Aorta (tissue), 5 donors: ENCODE results near the gene GON7. TPM values are rescaled to one million over a fixed set of nuclear protein-coding genes. Genes with fewer than 3 reads are reported as not detected.
"Not testable (repeated sequence)": the region's sequence is repeated elsewhere in the genome, so short reads cannot be mapped to it uniquely, and the experiment has no call there.

Experiments used
- ATAC-seq: fragments of 200-7000 bp; cut with Tn5 transposase; one replicate; pipeline ENCODE4 v1.9.1; 2022; ENCODE audit warnings: moderate library complexity; ENCODE audit not compliant: low FRiP score
- DNase-seq, 2 donors: peaks; one replicate each; pipeline ENCODE4 v3.0.0-alpha.2; 2020
- H3K27ac ChIP-seq, 2 donors: one replicate each; pipeline ENCODE4 v1.5.1; 2013; ENCODE audit warnings: low read length in 2 of 2, mild to moderate bottlenecking in 2 of 2, moderate library complexity in 2 of 2, control low read depth in 1 of 2, inconsistent platforms in 1 of 2, low read depth in 1 of 2
- H3K27me3 ChIP-seq, 2 donors: one replicate each; pipeline ENCODE4 v1.6.1; 2013; ENCODE audit warnings: control low read depth in 1 of 2, low read length in 1 of 2, mild to moderate bottlenecking in 1 of 2, moderate library complexity in 1 of 2; ENCODE audit not compliant: insufficient read depth in 2 of 2, control insufficient read depth in 1 of 2
- H3K36me3 ChIP-seq, 2 donors: one replicate each; pipeline ENCODE4 v1.6.1; 2013; ENCODE audit warnings: control low read depth in 1 of 2, low read length in 1 of 2, mild to moderate bottlenecking in 1 of 2; ENCODE audit not compliant: insufficient read depth in 2 of 2, control insufficient read depth in 1 of 2
- H3K4me1 ChIP-seq, 2 donors: one replicate each; pipeline ENCODE4 v1.6.1; 2013; ENCODE audit warnings: low read length in 2 of 2, control low read depth in 1 of 2, mild to moderate bottlenecking in 1 of 2, moderate library complexity in 1 of 2; ENCODE audit not compliant: insufficient read depth in 2 of 2, control insufficient read depth in 1 of 2
- H3K4me3 ChIP-seq, 2 donors: one replicate each; pipeline ENCODE4 v1.5.1; 2013; ENCODE audit warnings: low read length in 2 of 2, control low read depth in 1 of 2, mild to moderate bottlenecking in 1 of 2
- H3K9me3 ChIP-seq: one replicate; pipeline ENCODE4 v1.6.1; 2013; ENCODE audit warnings: mild to moderate bottlenecking, low read length; ENCODE audit not compliant: control insufficient read depth
- WGBS, 2 donors: extraction: QIAGEN DNeasy Blood & Tissue Kit; methylation state at CpG; one replicate each; pipeline ENCODE4 v1.1.7; 2013; 5-methylcytosine and 5-hydroxymethylcytosine counted together
- intact Hi-C, 2 donors: fragments of 100-400 bp; cut with DNase I; formaldehyde crosslinking; loops; one replicate each; pipeline versions ENCODE4 v1.14.2 to v1.15.0; 2022
- polyA plus RNA-seq, 2 donors: library from polyadenylated mRNA; stranded (reverse); fragments of 200-250 nt; gene quantifications; one replicate each; pipeline ENCODE4 v1.2.3, GENCODE V29; 2013
- total RNA-seq, 2 donors: library from RNA; stranded (reverse); fragmentation: NEBNext Ultra II Directional; extraction: Animal tissue kit (Norgen Biotek cat#: 25700); gene quantifications; one replicate each; pipeline ENCODE4 v1.2.1, GENCODE V29; 2021
- donor health status: healthy with polysubstance abuse.
- donor health status: Bipolar disorder and iron deficiency.
- donor health status: DM: no; HTN: no; CAD: no.
- donor health status: DM: no; HTN: no; CAD: no.
- donor health status: DM: yes; HTN: yes; CAD: no.

GON7 gene
- total and polyA plus RNA-seq, 4 donors = 4.9 to 17.3 (median 10.0) TPM

- DNase-seq (peak; percentile 94 to 97), ATAC-seq (peak; percentile 96)
- Histone ChIP-seq H3K9me3 (no peaks in the 10 kb centered on the region), H3K27ac (peak within 1 kb of the TSS; percentile 74 to 92), H3K36me3 (no peaks in the 10 kb centered on the region), H3K4me1 (peaks cover 0 to 2% of the 10 kb centered on the region in 2 donors), H3K27me3 (no peaks in the 10 kb centered on the region), H3K4me3 (peak within 1 kb of the TSS; percentile 47 to 80)
- WGBS, 2 donors = 0% methylated on average over 92 to 124 of the region's 124 CpGs
- intact Hi-C loops = loop anchor here in 1 of 2 donors (2.0 kb wide), 1 partner anchor 22 kb away; the partner anchor contains the start of genes GON7 and UBR7
Observed at GRCh38 chr14:93184391-93185348, 22.2 kb downstream of the GON7 start, which contains the start of the genes LYSET and MOAP1. LYSET (plus strand) TSS chr14:93185317; CDS start chr14:93185406, 89 bp downstream. MOAP1 (minus strand) TSS chr14:93184897; CDS start chr14:93184242, 655 bp downstream.

GRCh38 chr14:93183596-93184317 lies 23.1 kb downstream of the GON7 start:
- intact Hi-C loops = loop anchor here in 1 of 2 donors (2.0 kb wide), 1 partner anchor 23 kb away; the partner anchor contains the start of genes GON7 and UBR7
- peak overlapping the region in 1 of 2 donors; percentile 47 for H3K4me3 ChIP-seq
- no peak for DNase-seq
- no peaks in the 10 kb centered on the region for H3K9me3 ChIP-seq
- H3K27ac ChIP-seq = no peak overlapping the region
- H3K27me3 ChIP-seq = no peaks in the 10 kb centered on the region
- H3K4me1 ChIP-seq = peaks cover 0 to 2% of the 10 kb centered on the region in 2 donors
- 43 to 44% methylated on average over 17 of the region's 17 CpGs for WGBS, 2 donors
- H3K36me3 ChIP-seq = no peaks in the 10 kb centered on the region
- ATAC-seq = no peak

- no peak for ATAC-seq
- no peaks in the 10 kb centered on the region for H3K36me3 ChIP-seq
- intact Hi-C loops = no loop called here
- no peak overlapping the region for H3K27ac ChIP-seq
- no peaks in the 10 kb centered on the region for H3K27me3 ChIP-seq
- 83 to 84% methylated on average over 6 of the region's 6 CpGs for WGBS, 2 donors
- no peaks in the 10 kb centered on the region for H3K9me3 ChIP-seq
- H3K4me3 ChIP-seq = no peak overlapping the region
- DNase-seq = no peak
- H3K4me1 ChIP-seq = no peaks in the 10 kb centered on the region
Observed at GRCh38 chr14:93175492-93175891, 31.4 kb downstream of the GON7 start.

- H3K36me3 ChIP-seq, H3K27me3 ChIP-seq, H3K9me3 ChIP-seq, H3K4me1 ChIP-seq, H3K4me3 ChIP-seq, H3K27ac ChIP-seq, intact Hi-C loops, ATAC-seq, DNase-seq: not testable (repeated sequence)
- 74% methylated on average over 5 of the region's 5 CpGs for WGBS, 2 donors
Observed at GRCh38 chr14:93174731-93175130, 32.1 kb downstream of the GON7 start.

GRCh38 chr14:93173943-93174395 lies 32.9 kb downstream of the GON7 start:
- ATAC-seq (no peak), DNase-seq (no peak)
- intact Hi-C loops = no loop called here
- Histone ChIP-seq H3K36me3 (no peaks in the 10 kb centered on the region), H3K27ac (no peak overlapping the region), H3K27me3 (no peaks in the 10 kb centered on the region), H3K4me1 (no peaks in the 10 kb centered on the region), H3K4me3 (no peak overlapping the region), H3K9me3 (no peaks in the 10 kb centered on the region)
- 51% methylated on average over 10 of the region's 10 CpGs for whole genome bisulfite sequencing, 2 donors

- H3K4me1 ChIP-seq = no peaks in the 10 kb centered on the region
- no peaks in the 10 kb centered on the region for H3K36me3 ChIP-seq
- H3K27ac ChIP-seq = no peak overlapping the region
- intact Hi-C loops = no loop called here
- DNase-seq = no peak
- ATAC-seq = no peak
- 88 to 93% methylated on average over 4 of the region's 4 CpGs for WGBS, 2 donors
- no peak overlapping the region for H3K4me3 ChIP-seq
- H3K9me3 ChIP-seq = no peaks in the 10 kb centered on the region
- no peaks in the 10 kb centered on the region for H3K27me3 ChIP-seq
Observed at GRCh38 chr14:93171376-93171775, 35.5 kb downstream of the GON7 start.

GRCh38 chr14:93170141-93170540 lies 36.7 kb downstream of the GON7 start:
- H3K4me1 ChIP-seq, DNase-seq, H3K36me3 ChIP-seq, H3K27ac ChIP-seq, H3K4me3 ChIP-seq, ATAC-seq, intact Hi-C loops, H3K9me3 ChIP-seq, H3K27me3 ChIP-seq: not testable (repeated sequence)
- WGBS, 2 donors = 95 to 97% methylated on average over 20 of the region's 20 CpGs

- H3K4me3 ChIP-seq, DNase-seq, intact Hi-C loops, H3K9me3 ChIP-seq, ATAC-seq, H3K27ac ChIP-seq, H3K36me3 ChIP-seq, H3K4me1 ChIP-seq, H3K27me3 ChIP-seq: not testable (repeated sequence)
- 70 to 75% methylated on average over 6 of the region's 6 CpGs for WGBS, 2 donors
Observed at GRCh38 chr14:93169619-93170018, 37.2 kb downstream of the GON7 start.
